Measurements from ENCODE around the gene ARL15.

DNA sequence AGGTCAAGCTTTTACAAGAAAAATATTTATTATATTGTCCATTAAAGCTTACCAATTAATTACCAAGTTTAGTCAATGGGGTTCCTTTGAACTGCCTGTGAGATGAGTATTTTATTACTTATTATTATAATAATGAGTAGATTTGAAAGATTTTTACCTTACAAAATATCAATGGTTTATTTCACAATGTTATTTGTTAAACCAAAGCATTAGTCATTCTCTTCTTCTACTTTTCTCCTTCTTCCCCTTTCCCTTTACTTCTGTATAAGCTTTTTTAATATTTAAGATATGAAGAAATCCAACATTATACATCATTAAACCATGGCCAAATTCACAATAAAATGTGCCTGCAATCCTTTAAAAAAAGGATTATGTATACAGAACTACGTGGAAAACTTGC is 369.5 kb downstream of the ARL15 start:
- TF ChIP-seq CTCF (IDR thresholded peaks at IDR 0.05) (no peak), POLR2AphosphoS5 (IDR thresholded peaks at IDR 0.05; ENCODE audit: insufficient read depth in 1 of 2, low read depth in 1 of 2) (no peak), POLR2A (IDR thresholded peaks at IDR 0.05) (no peak)

Data from vagina (tissue), 2 donors.